H54 (cell line): ENCODE results near the gene HPN.
A peak's percentile ranks its signal among the peaks of the same experiment; 100 is the strongest.

Experiments
- DNase-seq: peaks from one replicate; pipeline ENCODE4 v3.0.0; 2011; ENCODE audit warnings: low spot score, mixed read lengths; ENCODE audit not compliant: insufficient read length
- FAIRE-seq: peaks from 3 replicates; lab custom pipeline; 2011; peaks lifted over from hg19 to GRCh38; lab: Jason Lieb, UNC
- POLR2A ChIP-seq: IDR thresholded peaks from 2 replicates; pipeline ENCODE4 v1.6.1; 2011; ENCODE audit warnings: low read depth, mild to moderate bottlenecking, low read length

The HPN gene

GRCh38 chr19:35037716-35038622 lies 3.6 kb upstream of the HPN start:
- no peak for FAIRE-seq
- no peak for TF ChIP-seq POLR2A
- DNase-seq: no peak

GRCh38 chr19:35038623-35039512 lies 2.7 kb upstream of the HPN start:
- FAIRE-seq (no peak), DNase-seq (no peak)
- no peak for TF ChIP-seq POLR2A

GRCh38 chr19:35039881-35040825 lies 1.4 kb upstream of the HPN start:
- no peak for DNase-seq
- TF ChIP-seq POLR2A: no peak
- FAIRE-seq: no peak

- DNase-seq (no peak), FAIRE-seq (no peak)
- TF ChIP-seq POLR2A: no peak
Measured at GRCh38 chr19:35040826-35041547, 534 bp upstream of the HPN start.

- DNase-seq: no peak
- TF ChIP-seq POLR2A: no peak
- FAIRE-seq: no peak
Measured at GRCh38 chr19:35042056-35042730, 672 bp downstream of the HPN start.

GRCh38 chr19:35042954-35043604 lies 1.6 kb downstream of the HPN start:
- no peak for FAIRE-seq
- TF ChIP-seq POLR2A: no peak
- no peak for DNase-seq

GRCh38 chr19:35043906-35044305 lies 2.4 kb downstream of the HPN start:
- TF ChIP-seq POLR2A: no peak
- FAIRE-seq (no peak), DNase-seq (no peak)

- peak; percentile 66 for FAIRE-seq
- TF ChIP-seq POLR2A: no peak
- peak; percentile 85 for DNase-seq
Measured at GRCh38 chr19:35044317-35045117, 3.0 kb downstream of the HPN start.

- FAIRE-seq (no peak), DNase-seq (peak; percentile 91)
Measured at GRCh38 chr19:35045667-35046300, 4.3 kb downstream of the HPN start.

GRCh38 chr19:35046461-35046860 lies 4.9 kb downstream of the HPN start:
- DNase-seq: no peak
- FAIRE-seq: no peak
- TF ChIP-seq POLR2A: no peak

More at GRCh38 chr19:35045667-35046300, 4.3 kb downstream of the HPN start:
- no peak for TF ChIP-seq POLR2A

GRCh38 chr19:35048911-35049411 lies 7.4 kb downstream of the HPN start:
- no peak for DNase-seq
- FAIRE-seq: no peak
- TF ChIP-seq POLR2A: no peak
